Panc1 (cell line): ENCODE data around the gene PROSER3. TPM values are rescaled to one million over a fixed set of nuclear protein-coding genes. Genes with fewer than 3 reads are reported as not detected.

Experiments used
- ATAC-seq: fragments of 200-7000 bp; cut with Tn5 transposase; 2 replicates; pipeline ENCODE4 v1.9.1; 2020; ENCODE audit warnings: mild to moderate bottlenecking, moderate library complexity
- BruUV-seq: library from RNA; stranded (reverse); fragments of 400-500 nt; replicated peaks from 2 replicates; lab custom pipeline; 2021; lab: Mats Ljungman, UMichigan
- CTCF ChIA-PET: fragments of 300-600 bp; sonication (Branson Sonifier 250); formaldehyde crosslinking; loops from one replicate; lab custom pipeline; 2022; ENCODE audit warnings: antibody characterized with exemption; lab: Charles Lee
- POLR2A ChIA-PET: fragments of 300-600 bp; sonication (Branson Sonifier 250); formaldehyde crosslinking; loops from one replicate; lab custom pipeline; 2022; ENCODE audit warnings: antibody characterized with exemption; lab: Charles Lee
- DNase-seq: peaks from one replicate; pipeline ENCODE4 v3.0.0-alpha.2; 2010; ENCODE audit warnings: low read depth, low spot score
- H3K27ac ChIP-seq: 2 replicates; pipeline ENCODE4 v1.5.1; 2011; ENCODE audit warnings: mild to moderate bottlenecking, low read length, inconsistent platforms
- H3K27me3 ChIP-seq: fragments of 200-500 bp; sonication (Bioruptor generic); 2 replicates; pipeline ENCODE4 v1.6.0; 2014; ENCODE audit warnings: low read length, inconsistent platforms; ENCODE audit not compliant: control insufficient read depth, insufficient read depth
- H3K36me3 ChIP-seq: fragments of 200-500 bp; sonication (Bioruptor generic); 2 replicates; pipeline ENCODE4 v1.5.1; 2014; ENCODE audit warnings: inconsistent platforms, mild to moderate bottlenecking, low read length, moderate library complexity; ENCODE audit not compliant: control insufficient read depth, insufficient read depth
- H3K4me1 ChIP-seq: 2 replicates; pipeline ENCODE4 v1.5.1; 2011; ENCODE audit warnings: inconsistent platforms, mild to moderate bottlenecking, low read length, moderate library complexity; ENCODE audit not compliant: control insufficient read depth, insufficient read depth
- H3K4me3 ChIP-seq, 2 experiments: 2 replicates each; pipeline ENCODE4 v1.5.1; 2011 to 2012; ENCODE audit warnings: low read depth in 2 of 2, low read length in 2 of 2, mild to moderate bottlenecking in 2 of 2, inconsistent platforms in 1 of 2, moderate library complexity in 1 of 2
- H3K9me3 ChIP-seq: fragments of 200-500 bp; sonication (Bioruptor generic); 2 replicates; pipeline ENCODE4 v1.5.1; 2014; ENCODE audit warnings: low read depth, mild to moderate bottlenecking, inconsistent platforms, low read length, moderate library complexity; ENCODE audit not compliant: control insufficient read depth, insufficient read depth
- POLR2AphosphoS5 ChIP-seq: IDR thresholded peaks from 2 replicates; pipeline ENCODE4 v1.6.1; 2012; ENCODE audit warnings: mild to moderate bottlenecking, low read depth, low read length, moderate library complexity
- SIN3A ChIP-seq: IDR thresholded peaks from 2 replicates; pipeline ENCODE4 v1.6.1; 2012; ENCODE audit warnings: low read depth, mild to moderate bottlenecking, low read length, moderate library complexity, borderline replicate concordance; ENCODE audit not compliant: insufficient read depth
- TCF7L2 ChIP-seq: IDR thresholded peaks from 2 replicates; pipeline ENCODE4 v1.6.1; 2011; ENCODE audit warnings: mild to moderate bottlenecking, low read depth, low read length, inconsistent platforms
- in situ Hi-C: cut with HindIII; loops from 2 replicates; pipeline ENCODE4 v1.10.0; 2016; ENCODE audit warnings: low sequenced_read_pairs, low pct_unique_long_range_greater_than_20kb
- intact Hi-C: fragments of 100-400 bp; cut with micrococcal nuclease; formaldehyde crosslinking; loops from one replicate; pipeline ENCODE4 v1.10.0; 2022; ENCODE audit not compliant: unreplicated experiment
- total RNA-seq: library from RNA; stranded (reverse); gene quantifications from one replicate; pipeline ENCODE4 v1.2.1, GENCODE V29; 2021; ENCODE audit not compliant: unreplicated experiment
- TF ChIP-seq, protein P1 (sequence below): fragments of 450-650 bp; IDR thresholded peaks from 2 replicates; pipeline ENCODE4 v1.5.1; 2017; ENCODE audit warnings: mild to moderate bottlenecking
- TF ChIP-seq, protein P2 (sequence below), 2 experiments: IDR thresholded peaks; 2 replicates each; pipeline ENCODE4 v1.6.1; 2011 to 2012; ENCODE audit warnings: low read depth in 2 of 2, control low read depth in 1 of 2, low read length in 1 of 2, mild to moderate bottlenecking in 1 of 2, moderate library complexity in 1 of 2; ENCODE audit not compliant: insufficient read depth in 1 of 2

The PROSER3 gene
- total RNA-seq, 1 experiment from 2014 or later: 63.9 TPM

DNA sequence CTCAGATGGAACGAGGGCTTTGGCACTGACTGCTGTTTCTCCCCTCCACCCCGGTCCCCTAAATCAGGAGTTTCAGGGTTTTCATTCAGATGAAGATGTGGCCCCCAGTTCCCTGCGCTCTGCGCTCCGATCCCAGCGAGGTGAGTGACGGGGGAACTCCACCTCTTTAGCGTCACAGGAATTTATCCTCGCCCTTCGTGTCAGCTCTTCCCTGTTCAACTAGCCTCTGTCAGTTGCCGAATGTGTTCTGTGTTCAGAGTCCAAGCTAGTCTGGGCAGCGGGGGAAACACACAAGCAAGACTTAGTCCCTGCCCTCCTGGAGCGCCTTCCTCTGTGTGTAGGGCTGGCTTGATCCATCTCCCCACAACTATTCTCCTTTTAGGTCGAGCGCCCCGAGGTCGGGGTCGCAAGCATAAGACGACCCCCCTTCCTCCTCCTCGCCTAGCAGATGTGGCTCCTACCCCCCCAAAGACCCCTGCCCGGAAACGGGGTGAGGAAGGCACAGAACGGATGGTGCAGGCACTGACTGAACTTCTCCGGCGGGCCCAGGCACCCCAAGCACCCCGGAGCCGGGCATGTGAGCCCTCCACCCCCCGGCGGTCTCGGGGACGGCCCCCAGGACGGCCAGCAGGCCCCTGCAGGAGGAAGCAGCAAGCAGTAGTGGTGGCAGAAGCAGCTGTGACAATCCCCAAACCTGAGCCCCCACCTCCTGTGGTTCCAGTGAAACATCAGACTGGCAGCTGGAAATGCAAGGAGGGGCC is 38.4 kb upstream of the PROSER3 start:
- DNase-seq: no peak
- peaks cover 16% of the 10 kb centered on the region for H3K4me1 ChIP-seq
- TF ChIP-seq SIN3A (no peak), POLR2AphosphoS5 (no peak), TCF7L2 (no peak)
- TF ChIP-seq, protein P1, sequence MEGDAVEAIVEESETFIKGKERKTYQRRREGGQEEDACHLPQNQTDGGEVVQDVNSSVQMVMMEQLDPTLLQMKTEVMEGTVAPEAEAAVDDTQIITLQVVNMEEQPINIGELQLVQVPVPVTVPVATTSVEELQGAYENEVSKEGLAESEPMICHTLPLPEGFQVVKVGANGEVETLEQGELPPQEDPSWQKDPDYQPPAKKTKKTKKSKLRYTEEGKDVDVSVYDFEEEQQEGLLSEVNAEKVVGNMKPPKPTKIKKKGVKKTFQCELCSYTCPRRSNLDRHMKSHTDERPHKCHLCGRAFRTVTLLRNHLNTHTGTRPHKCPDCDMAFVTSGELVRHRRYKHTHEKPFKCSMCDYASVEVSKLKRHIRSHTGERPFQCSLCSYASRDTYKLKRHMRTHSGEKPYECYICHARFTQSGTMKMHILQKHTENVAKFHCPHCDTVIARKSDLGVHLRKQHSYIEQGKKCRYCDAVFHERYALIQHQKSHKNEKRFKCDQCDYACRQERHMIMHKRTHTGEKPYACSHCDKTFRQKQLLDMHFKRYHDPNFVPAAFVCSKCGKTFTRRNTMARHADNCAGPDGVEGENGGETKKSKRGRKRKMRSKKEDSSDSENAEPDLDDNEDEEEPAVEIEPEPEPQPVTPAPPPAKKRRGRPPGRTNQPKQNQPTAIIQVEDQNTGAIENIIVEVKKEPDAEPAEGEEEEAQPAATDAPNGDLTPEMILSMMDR: no peak
- TF ChIP-seq, protein P2, sequence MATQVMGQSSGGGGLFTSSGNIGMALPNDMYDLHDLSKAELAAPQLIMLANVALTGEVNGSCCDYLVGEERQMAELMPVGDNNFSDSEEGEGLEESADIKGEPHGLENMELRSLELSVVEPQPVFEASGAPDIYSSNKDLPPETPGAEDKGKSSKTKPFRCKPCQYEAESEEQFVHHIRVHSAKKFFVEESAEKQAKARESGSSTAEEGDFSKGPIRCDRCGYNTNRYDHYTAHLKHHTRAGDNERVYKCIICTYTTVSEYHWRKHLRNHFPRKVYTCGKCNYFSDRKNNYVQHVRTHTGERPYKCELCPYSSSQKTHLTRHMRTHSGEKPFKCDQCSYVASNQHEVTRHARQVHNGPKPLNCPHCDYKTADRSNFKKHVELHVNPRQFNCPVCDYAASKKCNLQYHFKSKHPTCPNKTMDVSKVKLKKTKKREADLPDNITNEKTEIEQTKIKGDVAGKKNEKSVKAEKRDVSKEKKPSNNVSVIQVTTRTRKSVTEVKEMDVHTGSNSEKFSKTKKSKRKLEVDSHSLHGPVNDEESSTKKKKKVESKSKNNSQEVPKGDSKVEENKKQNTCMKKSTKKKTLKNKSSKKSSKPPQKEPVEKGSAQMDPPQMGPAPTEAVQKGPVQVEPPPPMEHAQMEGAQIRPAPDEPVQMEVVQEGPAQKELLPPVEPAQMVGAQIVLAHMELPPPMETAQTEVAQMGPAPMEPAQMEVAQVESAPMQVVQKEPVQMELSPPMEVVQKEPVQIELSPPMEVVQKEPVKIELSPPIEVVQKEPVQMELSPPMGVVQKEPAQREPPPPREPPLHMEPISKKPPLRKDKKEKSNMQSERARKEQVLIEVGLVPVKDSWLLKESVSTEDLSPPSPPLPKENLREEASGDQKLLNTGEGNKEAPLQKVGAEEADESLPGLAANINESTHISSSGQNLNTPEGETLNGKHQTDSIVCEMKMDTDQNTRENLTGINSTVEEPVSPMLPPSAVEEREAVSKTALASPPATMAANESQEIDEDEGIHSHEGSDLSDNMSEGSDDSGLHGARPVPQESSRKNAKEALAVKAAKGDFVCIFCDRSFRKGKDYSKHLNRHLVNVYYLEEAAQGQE (IDR thresholded peaks at IDR 0.05; ENCODE audit: insufficient read depth in 1 of 2, low read depth in 2 of 2, low read length in 1 of 2): no peak
- intact Hi-C loops: loop anchor here (10.0 kb wide), 1 partner anchor 165 kb away; no protein-coding TSS in a partner anchor
- BruUV-seq: TSS peak; percentile 67
- ATAC-seq: no peak
- ChIA-PET POLR2A (interaction anchor here (1.0 kb wide), 1 partner anchor 26 kb away, joined by 3 read pairs; the partner anchor contains the start of genes PSENEN and U2AF1L4), CTCF (no interaction called here)
- H3K4me3 ChIP-seq: peak overlapping the region; percentile 81 to 85
- in situ Hi-C loops: no loop called here
- peaks cover 16% of the 10 kb centered on the region; the same call in 1 of the 2 replicates for H3K36me3 ChIP-seq
- no peaks in the 10 kb centered on the region for H3K27me3 ChIP-seq
- no peaks in the 10 kb centered on the region for H3K9me3 ChIP-seq
- peak overlapping the region; percentile 80 for H3K27ac ChIP-seq

DNA sequence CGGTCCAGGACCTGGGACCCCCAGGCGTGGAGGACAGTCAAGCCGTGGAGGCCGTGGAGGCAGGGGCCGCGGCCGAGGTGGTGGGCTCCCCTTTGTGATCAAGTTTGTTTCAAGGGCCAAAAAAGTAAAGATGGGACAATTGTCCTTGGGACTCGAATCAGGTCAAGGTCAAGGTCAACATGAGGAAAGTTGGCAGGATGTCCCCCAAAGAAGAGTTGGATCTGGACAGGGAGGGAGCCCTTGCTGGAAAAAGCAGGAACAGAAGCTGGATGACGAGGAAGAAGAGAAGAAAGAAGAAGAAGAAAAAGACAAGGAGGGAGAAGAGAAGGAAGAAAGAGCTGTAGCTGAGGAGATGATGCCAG is 37.8 kb upstream of the PROSER3 start:
- H3K4me3 ChIP-seq: no peak overlapping the region
- ATAC-seq: no peak
- intact Hi-C loops: no loop called here
- H3K4me1 ChIP-seq: peaks cover 16% of the 10 kb centered on the region
- TF ChIP-seq POLR2AphosphoS5 (no peak), TCF7L2 (no peak), SIN3A (no peak)
- TF ChIP-seq, protein P2 (IDR thresholded peaks at IDR 0.05; ENCODE audit: insufficient read depth in 1 of 2, low read depth in 2 of 2, low read length in 1 of 2): no peak
- TF ChIP-seq, protein P1: no peak
- H3K27me3 ChIP-seq: no peaks in the 10 kb centered on the region
- DNase-seq: no peak
- peaks cover 16% of the 10 kb centered on the region; the same call in 1 of the 2 replicates for H3K36me3 ChIP-seq
- BruUV-seq: no TSS peak
- no peak overlapping the region for H3K27ac ChIP-seq
- H3K9me3 ChIP-seq: no peaks in the 10 kb centered on the region
- ChIA-PET POLR2A (no interaction called here), CTCF (interaction anchor here (0.5 kb wide), 1 partner anchor 23 kb away, joined by 8 read pairs; no protein-coding TSS in a partner anchor)
- in situ Hi-C loops: no loop called here
